ENCODE results near the gene FLT1. TPM values are rescaled to one million over a fixed set of nuclear protein-coding genes. Genes with fewer than 3 reads are reported as not detected.

Gene FLT1
- total RNA-seq, 1 donor from 2014 or later, result 12.6 TPM

DNA sequence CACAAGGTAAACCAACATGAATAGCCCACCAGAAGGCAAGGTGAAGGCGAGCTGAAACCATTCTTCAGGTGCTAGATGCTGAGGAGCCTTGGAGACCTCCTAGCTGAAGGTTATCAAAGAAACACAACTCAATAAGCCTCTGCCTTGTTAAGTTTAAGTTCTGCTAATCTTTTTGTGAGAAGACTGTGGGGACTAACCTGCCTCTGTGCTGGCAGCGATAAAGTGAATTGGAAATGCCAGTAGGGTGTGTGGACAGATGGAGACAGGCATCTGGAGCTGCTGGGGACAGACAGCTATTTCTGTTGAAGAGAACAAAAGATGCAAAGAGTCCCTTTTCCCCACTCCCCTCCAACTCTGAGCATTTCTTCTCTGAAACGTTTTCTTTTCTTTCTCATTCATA is 33.5 kb upstream of the FLT1 start:
- no peak for ATAC-seq
- DNase-seq (ENCODE audit: low spot score), result no peak

DNA sequence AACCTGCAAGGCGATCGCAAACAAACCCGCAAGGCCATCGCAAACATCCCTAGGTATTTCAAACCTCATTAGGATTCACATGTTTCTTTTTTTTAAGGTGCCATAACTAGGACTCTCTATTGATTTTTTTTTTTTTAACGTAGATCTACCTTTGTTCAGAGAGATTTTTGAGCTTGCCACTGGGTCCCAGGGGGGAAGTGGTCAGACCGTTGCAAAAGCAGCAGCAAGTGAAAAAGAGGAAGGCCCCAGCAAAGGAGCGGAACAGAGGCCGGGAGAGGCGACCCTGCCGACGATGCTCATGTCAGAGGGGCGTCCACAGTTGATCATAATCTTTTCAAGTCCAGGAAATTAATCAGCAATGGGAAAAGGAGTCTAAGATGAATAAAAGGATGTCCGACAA is 32.7 kb upstream of the FLT1 start:
- no peak for ATAC-seq
- DNase-seq (ENCODE audit: low spot score), result no peak

DNA sequence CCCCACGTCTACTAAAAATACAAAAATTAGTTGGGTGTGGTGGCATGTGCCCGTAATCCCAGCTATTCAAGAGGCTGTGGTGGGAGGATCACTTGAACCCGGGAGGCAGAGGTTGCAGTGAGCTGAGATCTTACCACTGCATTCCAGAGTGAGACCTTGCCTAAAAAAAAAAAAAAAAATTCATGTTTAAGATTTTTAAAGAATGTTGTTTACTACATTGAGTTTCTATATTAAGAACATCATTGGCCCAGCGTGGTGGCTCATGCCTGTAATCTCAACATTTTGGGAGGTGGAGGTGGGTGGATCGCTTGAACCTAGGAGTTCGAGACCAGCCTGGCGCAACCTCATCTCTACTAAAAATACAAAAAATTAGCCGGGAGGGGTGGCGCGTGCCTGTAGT is 31.9 kb upstream of the FLT1 start:
- DNase-seq (ENCODE audit: low spot score), result no peak
- no peak for ATAC-seq

DNA sequence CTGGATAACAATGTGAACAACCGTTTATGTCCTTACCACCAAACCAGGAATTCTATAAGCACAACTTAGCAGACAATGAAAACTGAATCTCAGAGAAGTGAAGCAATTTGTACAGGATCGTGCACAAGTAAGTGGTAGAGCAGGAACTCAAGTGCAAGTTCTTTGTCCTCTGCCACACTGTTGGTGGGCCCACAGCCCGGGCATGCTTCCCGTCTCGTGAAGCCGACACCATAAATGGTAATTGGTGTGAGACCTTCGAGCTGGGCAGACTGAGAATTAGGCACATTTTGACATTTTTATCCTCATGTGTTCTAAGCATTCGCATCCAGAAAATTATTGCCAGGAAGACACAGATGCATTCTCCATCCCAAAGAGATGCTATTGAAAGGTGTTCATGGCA is 27.9 kb upstream of the FLT1 start:
- DNase-seq (ENCODE audit: low spot score), result no peak
- no peak for ATAC-seq

DNA sequence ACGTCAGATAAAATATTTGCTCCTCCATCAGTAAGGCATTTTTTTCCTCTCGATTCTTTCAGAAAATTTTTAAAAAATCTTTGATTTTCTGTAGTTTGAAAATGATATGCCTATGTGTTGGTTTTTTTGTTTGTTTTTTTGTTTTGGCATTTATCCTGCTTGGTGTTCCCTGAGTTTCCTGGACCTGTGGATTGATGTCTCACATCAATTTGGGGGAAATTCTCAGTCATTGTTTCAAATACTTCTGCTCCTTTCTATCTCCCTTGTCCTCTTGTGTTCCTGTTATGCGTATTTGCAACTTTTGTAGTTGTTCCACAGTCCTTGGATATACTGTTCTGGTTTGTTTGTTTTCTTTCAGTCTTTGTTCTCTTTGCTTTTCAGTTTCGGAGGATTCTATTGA is 18.8 kb upstream of the FLT1 start:
- DNase-seq (ENCODE audit: low spot score) (no peak), ATAC-seq (no peak)

DNA sequence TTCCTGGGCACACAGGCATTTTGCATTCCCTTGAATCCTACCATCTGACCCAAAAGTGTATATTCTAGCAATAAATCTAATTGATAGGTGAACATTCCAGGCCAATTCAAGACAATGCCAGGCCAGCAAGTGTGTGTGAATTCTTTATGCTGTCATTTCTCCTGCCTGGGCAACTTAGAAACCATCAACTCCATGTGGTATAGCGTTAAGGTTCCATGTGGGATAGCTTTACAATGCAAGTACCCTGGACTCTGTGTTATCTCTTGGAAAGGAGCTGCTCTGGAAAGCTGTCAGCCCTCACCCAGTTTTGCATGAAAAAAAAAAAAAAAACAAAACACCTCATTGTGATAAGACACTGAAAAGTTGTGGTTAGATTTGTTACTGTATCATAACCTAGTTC is 15.6 kb upstream of the FLT1 start:
- no peak for DNase-seq (ENCODE audit: low spot score)
- no peak for ATAC-seq

DNA sequence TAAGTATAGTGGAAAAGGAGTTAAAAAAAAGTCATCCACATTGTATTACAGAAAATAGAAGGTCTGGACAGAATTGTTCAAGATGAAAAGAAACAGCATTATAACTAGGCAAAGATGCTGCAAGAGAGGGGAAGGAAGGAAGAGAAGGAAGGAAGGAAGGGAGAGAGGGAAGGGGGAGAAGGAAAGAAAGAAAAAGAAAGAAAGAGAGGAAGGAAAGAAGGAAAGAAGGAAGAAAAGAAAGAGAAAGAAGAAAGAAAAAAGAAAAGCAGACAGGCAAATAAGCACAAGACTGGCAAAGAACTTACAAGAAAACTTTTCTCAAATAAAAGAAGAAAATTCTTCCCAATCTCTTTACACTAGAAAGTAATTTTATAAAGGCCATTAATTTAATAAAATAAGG is 15.1 kb upstream of the FLT1 start:
- no peak for ATAC-seq

DNA sequence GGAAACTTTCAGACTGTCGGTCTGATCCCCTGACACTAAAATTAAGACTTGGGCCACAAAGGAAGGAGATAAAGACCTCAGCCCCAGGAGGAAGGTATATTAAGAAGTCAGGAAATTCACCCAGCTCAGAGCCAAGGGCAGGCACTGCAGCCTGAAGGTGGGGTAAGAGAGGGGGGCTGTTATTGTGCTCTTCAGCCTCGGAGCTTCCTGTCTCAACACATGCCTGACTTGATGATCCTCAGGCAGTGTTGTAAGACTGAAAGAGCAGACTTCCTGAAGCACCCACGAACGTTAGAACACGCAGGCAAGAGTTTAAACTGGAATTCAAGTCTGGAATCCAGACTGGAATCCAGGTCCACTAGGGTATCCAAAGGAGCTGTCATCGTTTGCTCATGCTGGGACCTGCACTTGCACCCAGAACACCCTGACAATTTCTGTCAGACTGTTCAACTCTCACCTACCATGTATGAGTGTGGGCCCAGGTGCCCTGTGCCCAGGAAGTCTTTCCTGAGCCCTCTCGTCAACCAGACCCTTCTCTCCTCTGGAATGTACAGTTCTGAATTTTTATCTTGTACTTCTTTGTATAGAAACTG is 10.7 kb upstream of the FLT1 start:
- ATAC-seq (peak; percentile 26), DNase-seq (ENCODE audit: low spot score) (no peak)

More for the DNA sequence above, 15.1 kb upstream of the FLT1 start:
- DNase-seq (ENCODE audit: low spot score), result no peak

DNA sequence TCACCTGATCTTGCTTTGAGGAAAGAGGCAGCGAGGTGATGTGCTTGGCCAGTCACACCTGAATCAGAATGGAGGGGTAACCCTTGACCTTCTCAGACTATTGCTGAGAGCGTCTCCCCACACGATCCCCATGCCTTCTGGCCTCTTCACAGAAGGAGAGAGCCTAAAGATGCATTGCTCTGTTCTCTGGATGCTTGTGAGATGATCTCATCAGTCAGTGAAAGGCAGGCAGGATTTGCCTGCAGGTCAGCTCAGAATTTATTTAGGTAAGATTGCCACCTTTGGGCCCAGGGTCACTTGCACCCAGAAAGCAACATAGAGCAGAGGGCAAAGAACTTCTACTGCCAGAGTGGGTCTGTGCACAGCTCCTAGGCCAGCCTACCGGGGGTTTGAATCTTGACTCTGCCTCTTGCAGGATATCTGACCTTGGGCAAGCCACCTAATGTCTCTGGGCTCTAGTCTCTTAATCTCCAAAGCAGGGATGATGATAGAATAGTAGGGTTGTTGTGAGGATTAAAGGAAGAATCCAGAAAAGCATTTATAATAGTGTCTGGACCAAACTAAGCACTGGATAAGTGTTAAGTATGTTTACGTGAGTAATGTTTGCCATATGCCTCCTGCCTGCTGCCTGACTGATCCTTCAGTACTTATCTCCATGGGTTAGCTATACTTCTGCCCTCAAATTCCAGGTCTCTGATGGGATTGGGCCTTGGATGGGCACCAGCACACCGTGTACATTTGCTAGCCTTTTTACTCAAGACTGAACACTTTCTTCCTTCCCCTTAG is 8.4 kb upstream of the FLT1 start:
- no peak for DNase-seq (ENCODE audit: low spot score)
- ATAC-seq, result no peak

DNA sequence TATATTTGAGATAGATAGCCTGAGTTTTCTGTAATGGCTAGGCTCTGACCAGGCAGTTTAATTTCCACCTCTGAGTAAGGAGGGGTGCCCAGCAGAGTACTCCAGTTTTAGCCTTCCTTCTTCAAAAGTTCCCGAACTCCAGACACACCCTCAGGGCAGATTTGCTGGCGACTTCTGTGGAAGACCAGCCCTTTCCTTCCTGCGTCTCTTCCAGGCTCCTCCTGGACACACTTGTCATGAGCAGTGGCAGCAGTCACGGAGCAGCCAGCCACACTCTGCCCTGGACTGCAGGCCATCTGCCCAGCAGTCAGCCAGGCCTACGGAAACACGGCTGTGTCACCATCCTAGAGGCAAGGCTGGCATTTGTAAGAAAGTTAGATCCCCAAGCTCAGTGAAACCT is 6.6 kb upstream of the FLT1 start:
- ATAC-seq (peak; percentile 59), DNase-seq (ENCODE audit: low spot score) (no peak)

DNA sequence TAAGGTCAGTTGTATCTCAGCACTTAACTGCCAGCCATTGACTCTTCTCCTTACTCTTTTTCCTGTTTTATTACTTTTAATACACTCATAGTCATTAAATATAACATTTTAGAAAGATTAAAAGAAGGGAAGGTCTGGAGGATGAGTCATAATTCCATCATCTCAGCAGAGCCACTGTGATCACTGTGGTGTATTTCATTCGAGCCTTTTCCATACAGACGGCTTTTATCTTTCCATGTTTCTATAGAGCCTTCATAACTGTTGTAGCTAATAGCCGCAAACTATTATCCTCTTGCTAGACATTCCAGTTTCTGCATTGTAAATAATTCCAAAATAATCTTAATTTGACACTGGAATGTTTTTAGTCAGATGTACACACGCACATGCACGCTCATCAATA is 4.7 kb upstream of the FLT1 start:
- ATAC-seq, result no peak
- no peak for DNase-seq (ENCODE audit: low spot score)

DNA sequence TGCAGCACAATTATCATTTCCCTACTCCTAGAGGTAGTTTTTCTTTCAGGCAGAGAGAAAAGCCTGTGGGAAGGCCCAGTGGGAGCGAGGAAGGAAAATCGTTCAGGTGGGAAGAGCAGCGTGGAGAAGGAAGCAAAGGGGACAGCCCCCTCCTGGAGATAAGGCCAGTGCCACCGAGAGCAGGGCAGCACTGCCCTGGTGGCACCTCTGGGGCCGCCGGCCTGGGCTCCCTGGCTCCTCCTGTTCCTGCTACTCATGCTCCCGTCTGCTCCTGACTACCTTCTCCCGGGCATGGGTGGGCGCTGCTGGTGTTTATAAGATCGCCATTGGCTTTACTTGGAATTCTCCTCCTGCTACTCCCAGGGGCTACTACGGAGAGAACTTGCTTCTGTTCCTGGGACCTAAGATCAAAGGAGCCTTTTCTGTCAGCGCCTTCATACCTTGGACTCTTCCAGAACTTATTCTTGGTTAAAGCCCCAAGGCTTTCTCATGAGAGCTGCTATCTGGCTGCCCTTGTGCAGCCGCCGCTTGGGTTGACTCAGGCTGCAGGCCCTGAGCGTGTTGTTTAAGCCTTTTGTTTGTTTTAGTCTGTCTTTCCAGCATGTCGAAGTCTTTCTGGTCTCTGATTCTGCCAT is 3.7 kb upstream of the FLT1 start:
- ATAC-seq (no peak), DNase-seq (ENCODE audit: low spot score) (no peak)

DNA sequence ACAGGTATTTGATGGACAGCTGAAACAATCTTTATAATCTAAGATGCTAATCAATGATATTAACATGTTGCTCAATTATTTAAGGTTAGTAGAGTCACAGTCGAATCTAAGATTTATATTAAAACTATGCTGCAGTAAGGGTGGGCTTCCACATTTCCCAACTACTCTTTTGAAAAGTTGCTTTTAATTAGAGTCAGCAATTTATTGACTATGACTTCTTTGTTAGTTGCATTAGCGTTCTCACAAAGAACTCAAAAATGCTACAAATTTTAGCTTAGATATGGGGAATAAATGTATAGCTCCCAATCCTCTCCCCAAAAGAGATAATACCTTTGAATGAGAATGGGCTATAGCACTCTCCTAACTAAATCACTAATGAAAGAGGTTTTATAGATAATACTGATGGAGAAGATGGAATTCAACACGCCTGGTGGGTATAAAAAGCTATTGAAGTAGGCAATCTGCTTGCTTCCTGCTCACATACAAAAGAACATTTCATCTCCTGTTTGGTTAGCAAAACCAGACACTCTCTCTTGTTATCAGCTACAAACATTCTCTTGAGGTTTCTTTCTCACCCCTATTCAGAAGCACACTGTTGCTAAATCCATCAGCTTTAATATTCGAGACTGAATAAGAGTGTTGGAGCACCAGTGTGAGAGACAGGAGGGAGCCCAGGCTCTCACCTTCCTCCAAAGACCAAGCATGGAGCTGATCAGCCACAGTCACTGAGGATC is 2.4 kb upstream of the FLT1 start:
- DNase-seq (ENCODE audit: low spot score) (no peak), ATAC-seq (no peak)

DNA sequence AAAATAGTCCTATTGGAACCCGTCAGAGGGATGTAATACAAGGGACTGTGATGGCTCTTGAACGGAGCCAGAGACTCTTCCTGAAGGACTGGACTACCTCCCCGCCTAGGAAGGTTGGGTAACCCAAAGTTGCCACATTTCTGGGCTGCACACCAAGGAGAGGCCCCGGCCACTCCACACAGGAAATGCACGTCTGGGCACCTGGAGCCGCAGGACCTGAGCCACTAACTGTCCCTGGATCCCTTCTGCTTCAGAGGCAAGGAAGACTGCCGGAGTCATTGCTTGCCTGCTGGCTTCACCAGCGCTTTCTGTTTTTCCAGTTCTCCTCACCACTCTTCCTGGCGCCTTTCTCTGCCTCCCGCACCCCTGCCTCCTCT is 1.2 kb upstream of the FLT1 start:
- no peak for DNase-seq (ENCODE audit: low spot score)
- peak; percentile 12 for ATAC-seq

DNA sequence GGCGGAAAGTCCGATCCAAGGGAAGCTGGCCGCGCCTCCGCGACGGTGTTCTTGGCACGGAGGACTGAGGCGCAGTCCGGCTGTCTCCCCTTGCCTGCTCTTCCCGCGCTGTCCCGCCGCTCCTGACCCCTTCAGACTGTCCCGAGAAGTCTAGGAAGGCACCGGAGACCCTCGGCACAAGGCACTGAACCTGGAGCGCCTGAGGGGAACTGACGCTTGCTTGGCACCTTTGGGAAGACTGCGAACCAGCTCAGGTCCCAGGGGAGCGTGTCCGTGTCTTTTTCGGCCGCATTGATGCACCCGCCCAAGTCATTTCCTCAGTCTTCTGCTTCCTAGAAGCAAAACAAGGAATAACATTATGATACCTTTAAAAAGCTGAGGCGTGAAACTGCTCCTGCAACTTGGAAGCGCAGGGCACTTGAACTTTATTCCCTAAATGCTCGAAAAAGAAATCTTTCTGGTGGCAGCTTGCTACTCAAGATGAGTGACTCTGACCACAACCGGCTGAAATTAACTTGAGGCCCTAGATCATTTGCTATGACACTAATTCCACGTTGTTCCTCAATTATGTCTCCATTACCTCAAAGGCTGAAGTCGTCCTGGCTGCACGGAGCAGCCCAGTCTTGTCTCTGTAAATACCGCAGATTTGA is 735 bp upstream of the FLT1 start:
- no peak for DNase-seq (ENCODE audit: low spot score)
- no peak for ATAC-seq

DNA sequence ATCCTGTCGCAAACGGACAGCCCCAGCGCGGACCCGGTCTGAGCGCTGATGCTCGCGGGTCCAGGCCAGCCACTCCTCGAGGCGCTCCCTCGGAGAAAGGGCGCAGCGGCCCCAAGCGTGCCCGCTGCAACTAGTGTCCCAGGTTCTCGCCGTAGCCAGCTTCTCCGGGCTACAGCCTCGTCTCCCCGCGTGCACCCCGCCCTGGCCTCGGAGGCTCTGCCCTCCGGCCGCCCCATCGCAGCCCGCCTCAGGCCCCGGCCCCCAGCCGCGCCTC is 487 bp downstream of the FLT1 start:
- ATAC-seq (no peak), DNase-seq (ENCODE audit: low spot score) (no peak)

DNA sequence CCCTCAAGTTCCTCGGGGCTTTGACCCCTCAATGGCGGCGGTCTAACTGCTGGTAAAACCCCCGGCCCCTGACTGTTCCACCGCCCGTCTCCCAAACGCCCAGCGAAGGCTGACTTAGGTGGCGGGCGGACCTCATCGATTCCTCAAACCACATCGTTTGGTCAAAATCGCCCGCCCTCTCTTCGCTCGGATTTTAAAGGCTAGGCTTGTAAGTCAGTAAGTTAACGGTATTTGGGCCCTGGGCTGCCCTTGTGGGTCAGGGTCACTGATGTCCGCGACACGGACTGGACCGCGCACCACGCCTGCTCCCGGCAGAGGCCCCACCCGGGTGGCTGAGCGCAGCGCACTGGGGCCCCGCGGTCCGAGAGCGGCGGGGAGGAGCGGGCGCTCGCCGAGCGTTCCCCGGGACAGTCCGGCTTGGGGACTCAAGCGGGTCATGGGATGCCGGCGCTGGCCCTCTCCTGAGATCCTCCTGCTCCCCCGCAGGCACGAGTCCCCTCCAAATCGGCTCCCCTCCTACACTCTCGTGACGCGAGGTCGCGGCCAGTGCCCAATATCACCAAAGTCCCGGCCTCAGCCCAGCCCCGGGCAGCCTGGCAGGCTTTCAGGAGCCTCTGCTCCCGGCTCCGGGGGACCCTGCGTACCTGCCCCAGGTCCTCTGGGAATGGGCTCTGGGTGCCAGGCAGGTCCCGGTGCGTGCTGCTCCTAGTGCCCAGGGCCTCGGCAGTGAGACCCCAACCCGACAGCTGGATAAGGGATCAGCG is 1.0 kb downstream of the FLT1 start:
- peak; percentile 12 for ATAC-seq
- DNase-seq (ENCODE audit: low spot score), result no peak

DNA sequence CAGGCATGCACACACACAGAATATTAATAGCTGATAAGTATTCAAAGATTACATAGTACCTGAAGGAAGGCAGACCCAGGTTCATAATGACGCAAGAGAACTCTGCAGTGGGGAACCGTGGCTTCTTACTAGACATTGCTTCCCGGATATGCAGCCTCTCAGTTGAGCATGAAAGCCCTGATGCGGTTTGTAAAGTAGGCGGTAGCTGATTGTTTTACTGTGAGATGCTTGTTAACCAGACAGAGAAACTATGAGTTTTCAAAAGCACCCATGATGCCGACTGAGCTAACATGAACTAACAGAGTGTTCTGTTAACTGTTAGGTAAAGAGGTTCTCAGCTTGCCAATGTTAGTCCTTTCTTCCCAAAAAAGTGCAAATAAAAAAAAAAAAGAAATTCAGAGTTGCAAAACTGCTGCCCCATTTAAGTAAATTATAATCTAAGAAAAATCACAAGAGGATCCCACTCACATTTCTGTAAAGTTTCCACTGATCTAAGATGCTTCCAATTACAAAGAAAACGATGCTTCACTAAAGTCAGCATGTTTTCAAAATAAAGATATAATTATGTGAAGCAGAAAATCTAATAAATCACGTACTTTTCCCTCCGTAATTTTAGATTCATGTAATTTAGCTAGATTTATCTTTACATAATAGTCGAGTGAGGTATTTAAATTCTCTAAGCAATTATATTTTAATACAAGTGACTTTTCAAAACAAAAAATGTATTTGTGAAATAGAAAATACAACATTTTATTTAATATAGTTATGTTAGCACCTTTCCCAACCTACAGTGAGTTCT is 2.2 kb downstream of the FLT1 start:
- no peak for DNase-seq (ENCODE audit: low spot score)

DNA sequence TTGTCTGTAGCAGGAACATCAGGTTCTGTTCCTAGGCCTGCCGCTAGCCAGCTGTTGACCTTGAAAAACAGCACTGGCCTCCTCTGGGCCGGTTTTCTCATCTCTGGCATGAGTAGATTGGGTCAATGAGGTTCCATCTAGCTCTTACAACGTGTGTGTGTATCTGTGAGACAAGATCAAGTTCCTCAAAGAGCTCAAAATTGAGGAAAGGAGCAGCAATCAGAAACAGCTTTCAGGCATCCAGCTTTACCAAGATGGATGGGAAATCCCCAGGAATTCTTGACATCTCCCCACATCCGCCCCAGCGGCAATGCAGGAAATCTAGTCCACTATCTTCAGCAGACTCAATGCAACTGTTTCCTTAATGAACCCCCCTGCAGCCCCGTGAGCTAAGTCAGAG is 4.9 kb downstream of the FLT1 start:
- no peak for ATAC-seq
- no peak for DNase-seq (ENCODE audit: low spot score)

More for the DNA sequence above, 2.2 kb downstream of the FLT1 start:
- ATAC-seq, result no peak

DNA sequence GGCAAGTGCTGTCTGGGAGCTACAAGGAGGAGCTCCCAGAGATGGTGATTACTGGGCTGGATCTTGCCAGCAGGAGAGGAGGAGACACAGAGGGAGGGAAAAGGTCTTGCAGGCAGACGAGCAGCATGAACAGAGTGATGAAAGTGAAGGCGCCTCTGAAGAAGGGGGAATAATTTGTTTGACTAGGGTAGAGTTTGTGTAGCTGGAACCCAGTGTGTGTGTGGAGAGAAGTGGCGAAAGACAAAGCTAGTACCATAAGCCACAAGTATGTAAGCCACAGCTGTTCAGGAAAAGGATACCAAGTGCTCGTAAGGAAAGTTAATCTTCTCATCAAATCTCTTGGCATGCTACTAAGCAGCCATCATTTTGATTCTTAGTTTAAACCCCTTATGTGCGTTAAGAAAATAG is 5.4 kb downstream of the FLT1 start:
- no peak for ATAC-seq
- no peak for DNase-seq (ENCODE audit: low spot score)

All from left lobe of liver (tissue), 2 donors.